H1 (cell line): ENCODE results near the gene DLX4.

Experiments
- CEBPB ChIP-seq: IDR thresholded peaks from 2 replicates; pipeline ENCODE4 v1.6.1; 2012; ENCODE audit warnings: low read depth, low read length
- CREB1 ChIP-seq: IDR thresholded peaks from 2 replicates; pipeline ENCODE4 v1.6.1; 2012; ENCODE audit warnings: inconsistent platforms
- EGR1 ChIP-seq: IDR thresholded peaks from 2 replicates; pipeline ENCODE4 v1.6.1; 2011; ENCODE audit warnings: low read depth, low read length, borderline replicate concordance
- EP300 ChIP-seq, 2 experiments: IDR thresholded peaks; 1 replicate in 1 of 2; 2 replicates in 1 of 2; pipeline ENCODE4 v1.6.1; 2011 to 2012; ENCODE audit warnings: low read depth in 2 of 2, low read length in 2 of 2, mild to moderate bottlenecking in 2 of 2, borderline replicate concordance in 1 of 2, inconsistent platforms in 1 of 2, moderate library complexity in 1 of 2
- EZH2 ChIP-seq: fragments of 200-600 bp; sonication (generic); IDR thresholded peaks from 2 replicates; pipeline ENCODE4 v1.7.1; 2012; ENCODE audit warnings: low read depth, mild to moderate bottlenecking, moderate library complexity, low read length, inconsistent platforms; ENCODE audit not compliant: severe bottlenecking
- MAX ChIP-seq: IDR thresholded peaks from 2 replicates; pipeline ENCODE4 v1.6.1; 2012; ENCODE audit warnings: inconsistent platforms
- POLR2A ChIP-seq, 2 experiments: IDR thresholded peaks; 1 replicate in 1 of 2; 2 replicates in 1 of 2; pipeline ENCODE4 v1.6.1; 2011; ENCODE audit warnings: low read depth in 2 of 2, low read length in 2 of 2, mild to moderate bottlenecking in 2 of 2; ENCODE audit errors: control extremely low read depth in 1 of 2
- POLR2AphosphoS5 ChIP-seq: IDR thresholded peaks from 2 replicates; pipeline ENCODE4 v1.6.1; 2011; ENCODE audit warnings: low read depth, low read length
- TEAD4 ChIP-seq: IDR thresholded peaks from 2 replicates; pipeline ENCODE4 v1.6.1; 2012; ENCODE audit warnings: low read depth, low read length, inconsistent platforms, mixed read lengths
- TF ChIP-seq, protein P1 (sequence below), 3 experiments: IDR thresholded peaks; 1 replicate in 2 of 3; 2 replicates in 1 of 3; pipeline versions ENCODE4 v1.5.1 to v1.6.1; 2011; ENCODE audit warnings: low read length in 3 of 3, mild to moderate bottlenecking in 3 of 3, inconsistent platforms in 2 of 3, low read depth in 1 of 3, moderate library complexity in 1 of 3; ENCODE audit not compliant: insufficient read depth in 1 of 3; ENCODE audit errors: control extremely low read depth in 1 of 3
- TF ChIP-seq, protein P2 (sequence below): IDR thresholded peaks from 2 replicates; pipeline ENCODE4 v1.6.1; 2011; ENCODE audit warnings: low read length, improper control_type of control experiment

DNA sequence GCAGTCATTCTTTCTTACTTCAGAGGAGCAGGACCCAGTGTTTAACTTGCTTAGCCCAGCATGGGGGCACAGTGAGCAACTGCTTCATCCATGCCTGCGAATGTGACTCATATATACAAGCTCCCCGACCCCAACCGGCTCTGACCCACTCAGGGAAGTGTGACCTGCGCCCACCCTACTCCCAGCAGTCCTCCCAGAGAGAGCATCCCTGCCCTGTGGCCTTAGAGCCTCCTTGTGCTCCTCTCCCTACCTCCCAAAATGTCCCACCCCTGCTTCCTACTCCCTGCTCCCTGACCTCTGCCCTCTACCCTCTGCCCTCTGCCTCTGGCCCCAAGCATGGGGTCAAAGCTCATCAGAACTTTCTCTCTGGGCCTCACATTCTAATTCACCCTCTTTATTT is 46.9 kb upstream of the DLX4 start:
- TF ChIP-seq EGR1: no peak
- TF ChIP-seq, protein P1, sequence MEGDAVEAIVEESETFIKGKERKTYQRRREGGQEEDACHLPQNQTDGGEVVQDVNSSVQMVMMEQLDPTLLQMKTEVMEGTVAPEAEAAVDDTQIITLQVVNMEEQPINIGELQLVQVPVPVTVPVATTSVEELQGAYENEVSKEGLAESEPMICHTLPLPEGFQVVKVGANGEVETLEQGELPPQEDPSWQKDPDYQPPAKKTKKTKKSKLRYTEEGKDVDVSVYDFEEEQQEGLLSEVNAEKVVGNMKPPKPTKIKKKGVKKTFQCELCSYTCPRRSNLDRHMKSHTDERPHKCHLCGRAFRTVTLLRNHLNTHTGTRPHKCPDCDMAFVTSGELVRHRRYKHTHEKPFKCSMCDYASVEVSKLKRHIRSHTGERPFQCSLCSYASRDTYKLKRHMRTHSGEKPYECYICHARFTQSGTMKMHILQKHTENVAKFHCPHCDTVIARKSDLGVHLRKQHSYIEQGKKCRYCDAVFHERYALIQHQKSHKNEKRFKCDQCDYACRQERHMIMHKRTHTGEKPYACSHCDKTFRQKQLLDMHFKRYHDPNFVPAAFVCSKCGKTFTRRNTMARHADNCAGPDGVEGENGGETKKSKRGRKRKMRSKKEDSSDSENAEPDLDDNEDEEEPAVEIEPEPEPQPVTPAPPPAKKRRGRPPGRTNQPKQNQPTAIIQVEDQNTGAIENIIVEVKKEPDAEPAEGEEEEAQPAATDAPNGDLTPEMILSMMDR (IDR thresholded peaks at IDR 0.05; ENCODE audit: control extremely low read depth in 1 of 3, insufficient read depth in 1 of 3, low read depth in 1 of 3, low read length in 3 of 3): no peak
- TF ChIP-seq, protein P2, sequence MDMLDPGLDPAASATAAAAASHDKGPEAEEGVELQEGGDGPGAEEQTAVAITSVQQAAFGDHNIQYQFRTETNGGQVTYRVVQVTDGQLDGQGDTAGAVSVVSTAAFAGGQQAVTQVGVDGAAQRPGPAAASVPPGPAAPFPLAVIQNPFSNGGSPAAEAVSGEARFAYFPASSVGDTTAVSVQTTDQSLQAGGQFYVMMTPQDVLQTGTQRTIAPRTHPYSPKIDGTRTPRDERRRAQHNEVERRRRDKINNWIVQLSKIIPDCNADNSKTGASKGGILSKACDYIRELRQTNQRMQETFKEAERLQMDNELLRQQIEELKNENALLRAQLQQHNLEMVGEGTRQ: no peak
- TF ChIP-seq POLR2A (IDR thresholded peaks at IDR 0.05; ENCODE audit: control extremely low read depth in 1 of 2, low read depth in 2 of 2, low read length in 2 of 2): no peak
- no peak for TF ChIP-seq POLR2AphosphoS5
- TF ChIP-seq EZH2: no peak
- TF ChIP-seq EP300 (IDR thresholded peaks at IDR 0.05; ENCODE audit: borderline replicate concordance in 1 of 2, low read depth in 2 of 2, low read length in 2 of 2): no peak
- no peak for TF ChIP-seq TEAD4
- TF ChIP-seq CEBPB: no peak
- no peak for TF ChIP-seq CREB1
- no peak for TF ChIP-seq MAX
